Smooth muscle cell (in vitro differentiated cells): Measurements from ENCODE around the gene NXPH1. TPM values are rescaled to one million over a fixed set of nuclear protein-coding genes. Genes with fewer than 3 reads are reported as not detected.
A peak's percentile ranks its signal among the peaks of the same experiment; 100 is the strongest.

Source experiments
- DNase-seq: peaks from one replicate; lab custom pipeline; 2025; ENCODE audit not compliant: unreplicated experiment; lab: John Stamatoyannopoulos, UW
- H2AFZ ChIP-seq: fragments of 200-600 bp; sonication (generic); 2 replicates; pipeline ENCODE4 v1.6.0; 2016; ENCODE audit warnings: antibody characterized with exemption, low read depth, mild to moderate bottlenecking
- H3F3A ChIP-seq: fragments of 200-600 bp; sonication (generic); 2 replicates; pipeline ENCODE4 v1.6.0; 2017; ENCODE audit warnings: antibody characterized with exemption, low read depth
- H3K27ac ChIP-seq: fragments of 200-600 bp; sonication (generic); 2 replicates; pipeline ENCODE4 v1.5.1; 2016; ENCODE audit warnings: low read depth, mild to moderate bottlenecking
- H3K27me3 ChIP-seq: fragments of 200-600 bp; sonication (generic); 2 replicates; pipeline ENCODE4 v1.6.1; 2016; ENCODE audit warnings: low read depth, mild to moderate bottlenecking
- H3K36me3 ChIP-seq: fragments of 200-600 bp; sonication (generic); 2 replicates; pipeline ENCODE4 v1.5.1; 2016; ENCODE audit warnings: low read depth
- H3K4me1 ChIP-seq: fragments of 200-600 bp; sonication (generic); 2 replicates; pipeline ENCODE4 v1.5.1; 2016; ENCODE audit warnings: low read depth
- H3K4me2 ChIP-seq: fragments of 200-600 bp; sonication (generic); 2 replicates; pipeline ENCODE4 v1.6.0; 2016; ENCODE audit warnings: mild to moderate bottlenecking
- H3K4me3 ChIP-seq: fragments of 200-600 bp; sonication (generic); 2 replicates; pipeline ENCODE4 v1.5.1; 2016; ENCODE audit warnings: mild to moderate bottlenecking
- H3K79me2 ChIP-seq: fragments of 200-600 bp; sonication (generic); 2 replicates; pipeline ENCODE4 v1.6.0; 2016; ENCODE audit warnings: low read depth, mild to moderate bottlenecking
- H3K9ac ChIP-seq: fragments of 200-600 bp; sonication (generic); 2 replicates; pipeline ENCODE4 v1.6.0; 2016; ENCODE audit warnings: low read depth
- H3K9me3 ChIP-seq: fragments of 200-600 bp; sonication (generic); replicated peaks from 2 replicates; pipeline ENCODE4 v1.5.1; 2016; ENCODE audit warnings: low read depth
- H4K20me1 ChIP-seq: fragments of 200-600 bp; sonication (generic); 2 replicates; pipeline ENCODE4 v1.6.0; 2016; ENCODE audit warnings: low read depth
- CTCF ChIP-seq: fragments of 200-600 bp; sonication (generic); IDR thresholded peaks from 2 replicates; pipeline ENCODE4 v1.5.1; 2017; ENCODE audit warnings: borderline replicate concordance, mild to moderate bottlenecking, antibody characterized with exemption; ENCODE audit not compliant: insufficient read depth, poor library complexity, severe bottlenecking
- WGBS: methylation state at CpG from one replicate; pipeline ENCODE4 v1.1.7; 2016; ENCODE audit warnings: low lambda C conversion rate; 5-methylcytosine and 5-hydroxymethylcytosine counted together
- polyA plus RNA-seq: library from polyadenylated mRNA; unstranded; fragments of >200 nt; fragmentation: Nextera tagmentation; extraction: Ambion mirVana; gene quantifications from 2 replicates; pipeline ENCODE4 v1.2.1, GENCODE V29; 2016
- total RNA-seq: library from RNA; depleted of rRNA; stranded (reverse); fragments of >200 nt; gene quantifications from 2 replicates; pipeline ENCODE4 v1.2.3, GENCODE V29; 2014

The NXPH1 gene
- total and polyA plus RNA-seq, 2 experiments from 2014 or later, result 0.43 to 2.7 TPM

GRCh38 chr7:8739837-8740236 is 306.4 kb downstream of the NXPH1 start:
- Histone ChIP-seq H3K27me3 (no peaks in the 10 kb centered on the region), H3F3A (no peaks in the 10 kb centered on the region), H3K4me1 (no peaks in the 10 kb centered on the region), H4K20me1 (no peaks in the 10 kb centered on the region), H3K9ac (no peak overlapping the region), H3K4me3 (no peak overlapping the region), H3K79me2 (no peaks in the 10 kb centered on the region), H3K27ac (no peak overlapping the region), H3K4me2 (no peak overlapping the region), H3K36me3 (no peaks in the 10 kb centered on the region), H2AFZ (peak overlapping the region; percentile 58), H3K9me3 (no peaks in the 10 kb centered on the region)
- no peak for DNase-seq
- 93% methylated on average over 1 of the region's 1 CpG for WGBS
- no peak for TF ChIP-seq CTCF

DNA sequence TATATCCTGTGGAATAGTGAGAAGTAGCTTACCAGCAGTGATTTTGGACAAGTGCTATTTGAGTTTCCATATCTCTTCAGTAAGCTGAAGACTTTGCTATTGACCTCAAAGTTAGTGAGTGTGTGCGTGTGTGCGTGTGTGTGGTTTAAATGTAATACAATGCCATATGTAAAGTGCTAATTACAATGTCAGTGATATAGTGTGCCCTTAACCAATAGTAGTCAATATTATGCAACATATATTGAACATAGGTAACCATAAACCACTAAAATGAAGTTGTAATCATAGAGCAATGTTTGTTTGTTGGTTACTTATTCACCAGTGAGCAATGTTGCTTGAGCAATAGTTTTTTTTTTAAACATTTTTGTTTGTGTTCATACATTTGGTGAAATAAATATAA is 309.4 kb downstream of the NXPH1 start:
- no peak for DNase-seq
- no peaks in the 10 kb centered on the region for H3K36me3 ChIP-seq
- H3K4me1 ChIP-seq, result no peaks in the 10 kb centered on the region
- no peak for TF ChIP-seq CTCF
- WGBS, result 95% methylated on average over 2 of the region's 2 CpGs
- H3K9ac ChIP-seq, result no peak overlapping the region
- H2AFZ ChIP-seq, result no peak overlapping the region
- H3F3A ChIP-seq, result no peaks in the 10 kb centered on the region
- no peak overlapping the region for H3K4me2 ChIP-seq
- no peaks in the 10 kb centered on the region for H3K9me3 ChIP-seq
- no peaks in the 10 kb centered on the region for H3K79me2 ChIP-seq
- no peak overlapping the region for H3K4me3 ChIP-seq
- no peaks in the 10 kb centered on the region for H3K27me3 ChIP-seq
- no peak overlapping the region for H3K27ac ChIP-seq
- H4K20me1 ChIP-seq, result no peaks in the 10 kb centered on the region

GRCh38 chr7:8747338-8747737 is 313.9 kb downstream of the NXPH1 start:
- H3K27ac ChIP-seq, result no peak overlapping the region
- WGBS, result 31% methylated on average over 1 of the region's 1 CpG
- H3K9me3 ChIP-seq, result no peaks in the 10 kb centered on the region
- no peaks in the 10 kb centered on the region for H4K20me1 ChIP-seq
- H3K79me2 ChIP-seq, result no peaks in the 10 kb centered on the region
- H3K4me3 ChIP-seq, result no peak overlapping the region
- H2AFZ ChIP-seq, result no peak overlapping the region
- no peaks in the 10 kb centered on the region for H3F3A ChIP-seq
- H3K9ac ChIP-seq, result no peak overlapping the region
- DNase-seq, result no peak
- H3K4me1 ChIP-seq, result no peaks in the 10 kb centered on the region
- H3K36me3 ChIP-seq, result no peaks in the 10 kb centered on the region
- TF ChIP-seq CTCF, result no peak
- no peak overlapping the region for H3K4me2 ChIP-seq
- no peaks in the 10 kb centered on the region for H3K27me3 ChIP-seq

DNA sequence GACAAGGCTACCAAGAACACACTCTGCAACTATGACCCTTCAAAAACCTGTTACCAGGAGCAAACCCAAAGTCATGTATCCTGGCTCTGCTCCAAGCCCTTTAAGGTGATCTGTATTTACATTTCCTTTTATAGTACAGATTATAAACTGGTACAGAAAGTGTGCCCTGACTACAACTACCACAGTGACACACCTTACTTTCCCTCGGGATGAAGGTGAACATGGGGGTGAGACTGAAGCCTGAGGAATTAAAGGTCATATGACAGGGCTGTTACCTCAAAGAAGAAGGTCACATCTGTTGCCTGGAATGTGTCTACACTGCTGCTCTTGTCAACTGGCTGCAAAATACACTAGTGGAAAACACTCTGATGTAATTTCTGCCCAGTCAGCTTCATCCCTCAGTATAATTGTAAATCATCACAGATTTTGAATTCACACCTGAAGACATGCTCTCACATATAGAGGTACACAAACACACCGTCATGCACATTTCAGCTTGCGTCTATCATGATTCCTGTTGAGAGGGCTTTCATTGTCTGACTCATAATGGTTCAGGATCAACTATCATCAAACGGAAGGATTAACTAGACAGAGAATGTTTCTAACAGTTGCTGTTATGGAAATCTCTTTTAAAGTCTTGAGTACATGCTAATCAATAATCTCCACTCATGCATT is 318.3 kb downstream of the NXPH1 start:
- H3K9me3 ChIP-seq, result no peaks in the 10 kb centered on the region
- 50% methylated on average over 4 of the region's 4 CpGs for WGBS
- H3K79me2 ChIP-seq, result no peaks in the 10 kb centered on the region
- no peak overlapping the region for H3K9ac ChIP-seq
- no peaks in the 10 kb centered on the region for H3K36me3 ChIP-seq
- no peaks in the 10 kb centered on the region for H3K4me1 ChIP-seq
- peaks cover 3% of the 10 kb centered on the region for H3F3A ChIP-seq
- no peaks in the 10 kb centered on the region for H4K20me1 ChIP-seq
- no peak for TF ChIP-seq CTCF
- DNase-seq, result no peak
- peak overlapping the region; percentile 64 for H2AFZ ChIP-seq
- no peak overlapping the region for H3K27ac ChIP-seq
- H3K4me3 ChIP-seq, result no peak overlapping the region
- H3K4me2 ChIP-seq, result peak overlapping the region; percentile 41
- H3K27me3 ChIP-seq, result no peaks in the 10 kb centered on the region
